WTC11 (cell line): ENCODE data around the gene ERG28. TPM values are rescaled to one million over a fixed set of nuclear protein-coding genes. Genes with fewer than 3 reads are reported as not detected.

ENCODE experiments used
- AFF4 ChIP-seq: sonication (generic); formaldehyde crosslinking; IDR thresholded peaks from 2 replicates; pipeline ENCODE4 v1.8.1; 2023; ENCODE audit warnings: mild to moderate bottlenecking, missing genetic modification reagents, borderline replicate concordance
- ARID4B ChIP-seq: sonication (generic); formaldehyde crosslinking; IDR thresholded peaks from 2 replicates; pipeline ENCODE4 v1.8.0; 2023; ENCODE audit warnings: missing genetic modification reagents, mild to moderate bottlenecking, borderline replicate concordance
- ATF2 ChIP-seq: sonication (generic); formaldehyde crosslinking; IDR thresholded peaks from 2 replicates; pipeline ENCODE4 v1.8.1; 2022; ENCODE audit warnings: low read depth, missing genetic modification reagents, borderline replicate concordance
- CREB1 ChIP-seq: sonication (generic); formaldehyde crosslinking; IDR thresholded peaks from 2 replicates; pipeline ENCODE4 v1.8.0; 2023; ENCODE audit warnings: mild to moderate bottlenecking, missing genetic modification reagents
- EMX1 ChIP-seq: fragments of 250-450 bp; sonication (Bioruptor Pico); IDR thresholded peaks from 2 replicates; pipeline ENCODE4 v1.8.0; 2021; ENCODE audit warnings: mild to moderate bottlenecking
- ERG ChIP-seq: fragments of 250-450 bp; sonication (Bioruptor Pico); IDR thresholded peaks from 2 replicates; pipeline ENCODE4 v1.8.0; 2021; ENCODE audit warnings: mild to moderate bottlenecking
- FOXK1 ChIP-seq: sonication (generic); formaldehyde crosslinking; IDR thresholded peaks from 2 replicates; pipeline ENCODE4 v1.8.0; 2022; ENCODE audit warnings: mild to moderate bottlenecking, moderate library complexity, missing genetic modification reagents
- GABPB1 ChIP-seq: sonication (generic); formaldehyde crosslinking; IDR thresholded peaks from 2 replicates; pipeline ENCODE4 v1.8.1; 2023; ENCODE audit warnings: mild to moderate bottlenecking, missing genetic modification reagents
- GRHL2 ChIP-seq: fragments of 250-450 bp; sonication (Bioruptor Pico); IDR thresholded peaks from 2 replicates; pipeline ENCODE4 v1.8.0; 2022; ENCODE audit warnings: mild to moderate bottlenecking, moderate library complexity; ENCODE audit not compliant: insufficient replicate concordance, severe bottlenecking
- HMGA2 ChIP-seq: fragments of 250-450 bp; sonication (Bioruptor Pico); IDR thresholded peaks from 2 replicates; pipeline ENCODE4 v1.4.0; 2021; ENCODE audit warnings: mild to moderate bottlenecking, moderate library complexity
- MXD4 ChIP-seq: fragments of 250-450 bp; sonication (Bioruptor Pico); IDR thresholded peaks from 2 replicates; pipeline ENCODE4 v1.8.0; 2021; ENCODE audit warnings: mild to moderate bottlenecking, moderate library complexity, borderline replicate concordance
- MYBL2 ChIP-seq: sonication (generic); formaldehyde crosslinking; IDR thresholded peaks from 2 replicates; pipeline ENCODE4 v1.8.1; 2023; ENCODE audit warnings: mild to moderate bottlenecking, moderate library complexity, missing genetic modification reagents
- NR2C2 ChIP-seq: sonication (generic); formaldehyde crosslinking; IDR thresholded peaks from 2 replicates; pipeline ENCODE4 v1.8.0; 2022; ENCODE audit warnings: mild to moderate bottlenecking, missing genetic modification reagents
- OVOL2 ChIP-seq: fragments of 250-450 bp; sonication (Bioruptor Pico); IDR thresholded peaks from 2 replicates; pipeline ENCODE4 v1.9.0; 2021; ENCODE audit warnings: mild to moderate bottlenecking, borderline replicate concordance
- PRRX2 ChIP-seq: fragments of 250-450 bp; sonication (Bioruptor Pico); IDR thresholded peaks from 2 replicates; pipeline ENCODE4 v1.8.0; 2021; ENCODE audit warnings: mild to moderate bottlenecking
- RELA ChIP-seq: sonication (generic); formaldehyde crosslinking; IDR thresholded peaks from 2 replicates; pipeline ENCODE4 v1.8.1; 2022; ENCODE audit warnings: missing genetic modification reagents, mild to moderate bottlenecking, borderline replicate concordance
- USF2 ChIP-seq: sonication (generic); formaldehyde crosslinking; IDR thresholded peaks from 2 replicates; pipeline ENCODE4 v1.8.1; 2023; ENCODE audit warnings: mild to moderate bottlenecking, missing genetic modification reagents, moderate library complexity
- ZMAT4 ChIP-seq: fragments of 250-450 bp; sonication (Bioruptor Pico); IDR thresholded peaks from 2 replicates; pipeline ENCODE4 v1.9.0; 2021; ENCODE audit warnings: mild to moderate bottlenecking
- ZNF425 ChIP-seq: fragments of 250-450 bp; sonication (Bioruptor Pico); conservative IDR thresholded peaks from 2 replicates; pipeline ENCODE4 v1.9.0; 2021; ENCODE audit warnings: mild to moderate bottlenecking
- ZNF512 ChIP-seq: sonication (generic); formaldehyde crosslinking; IDR thresholded peaks from 2 replicates; pipeline ENCODE4 v1.8.1; 2022; ENCODE audit warnings: missing genetic modification reagents, borderline replicate concordance
- ZNF671 ChIP-seq: fragments of 250-450 bp; sonication (Bioruptor Pico); IDR thresholded peaks from 2 replicates; pipeline ENCODE4 v1.8.0; 2021; ENCODE audit warnings: mild to moderate bottlenecking
- total RNA-seq: library from RNA; stranded (reverse); gene quantifications from 3 replicates; pipeline ENCODE4 v1.2.3, GENCODE V29; 2021

The ERG28 gene
- total RNA-seq, 1 experiment from 2014 or later: 27.9 TPM

- no peak for TF ChIP-seq ZMAT4 (CRISPR knock-in tag)
- no peak; the same call in 1 of the 2 replicates for TF ChIP-seq OVOL2 (CRISPR knock-in tag)
- no peak for TF ChIP-seq ZNF512 (CRISPR knock-in tag)
- no peak; the same call in 1 of the 2 replicates for TF ChIP-seq AFF4
- no peak for TF ChIP-seq ERG (CRISPR knock-in tag)
- TF ChIP-seq HMGA2 (CRISPR knock-in tag): no peak
- 0 out of 2 replicates have a peak, but pooled peaks have one; percentile 66 for TF ChIP-seq ARID4B (CRISPR knock-in tag)
- no peak; the same call in 1 of the 2 replicates for TF ChIP-seq FOXK1
- TF ChIP-seq ZNF671: no peak
- TF ChIP-seq NR2C2: no peak
- peak; percentile 54; the same call in 1 of the 2 replicates for TF ChIP-seq MYBL2 (CRISPR knock-in tag)
- TF ChIP-seq PRRX2 (CRISPR knock-in tag): no peak
- no peak for TF ChIP-seq ATF2 (CRISPR knock-in tag)
- no peak for TF ChIP-seq MXD4
- 0 out of 2 replicates have a peak, but pooled peaks have one; percentile 17 for TF ChIP-seq GABPB1 (CRISPR knock-in tag)
- TF ChIP-seq GRHL2 (CRISPR knock-in tag): no peak
- TF ChIP-seq RELA (CRISPR knock-in tag): no peak
- TF ChIP-seq EMX1 (CRISPR knock-in tag): no peak
- TF ChIP-seq USF2 (CRISPR knock-in tag): 0 out of 2 replicates have a peak, but pooled peaks have one; percentile 25
- TF ChIP-seq ZNF425: no peak
- TF ChIP-seq CREB1: no peak
Measured at GRCh38 chr14:75660630-75661498, at the start of gene ERG28, which contains the start of gene TTLL5 (continued).
